ENCODE measurements around the gene OARD1. TPM values are rescaled to one million over a fixed set of nuclear protein-coding genes. Genes with fewer than 3 reads are reported as not detected.

The OARD1 gene
- polyA plus RNA-seq, 1 of the 3 experiments (the other 2 are of a cell fraction): 5.6 TPM

DNA sequence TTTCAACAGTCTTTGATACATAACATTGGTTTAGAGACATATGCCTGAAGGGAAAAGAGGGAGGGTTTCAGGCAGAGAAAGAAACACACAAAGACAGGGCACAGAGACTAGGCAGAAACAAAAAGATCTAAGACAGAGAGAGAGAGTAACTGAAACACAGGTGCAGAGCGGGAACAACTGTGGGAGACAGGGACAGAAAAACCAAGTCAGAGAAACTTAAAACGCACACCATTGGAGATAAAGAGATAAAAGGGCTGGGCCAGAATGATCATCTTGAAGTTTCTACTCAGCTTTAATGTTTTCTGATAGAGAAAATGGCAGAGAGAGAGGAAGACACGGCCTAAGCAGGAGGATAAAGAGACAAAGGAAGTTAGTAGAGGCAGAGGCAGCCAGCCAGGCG is 44.9 kb downstream of the OARD1 start:
- H3K79me2 ChIP-seq (ENCODE audit: insufficient read depth): no peaks in the 10 kb centered on the region
- no peak overlapping the region for H3K9ac ChIP-seq
- 72% methylated on average over 4 of the region's 4 CpGs for WGBS (ENCODE audit: low lambda C conversion rate)
- H3K4me3 ChIP-seq (ENCODE audit: low read depth in 2 of 2, low read length in 1 of 2): no peak overlapping the region
- H3K27ac ChIP-seq (ENCODE audit: low read depth in 2 of 2, low read length in 1 of 2): no peak overlapping the region
- POLR2A ChIA-PET: no interaction called here
- TF ChIP-seq GATA2 (CRISPR knock-in tag; IDR thresholded peaks at IDR 0.05): no peak
- TF ChIP-seq EP300 (IDR thresholded peaks at IDR 0.05; ENCODE audit: borderline replicate concordance in 1 of 2, low read depth in 1 of 2, low read length in 1 of 2): no peak
- TF ChIP-seq NFIC (IDR thresholded peaks at IDR 0.05; ENCODE audit: borderline replicate concordance): no peak
- TF ChIP-seq, protein P1, sequence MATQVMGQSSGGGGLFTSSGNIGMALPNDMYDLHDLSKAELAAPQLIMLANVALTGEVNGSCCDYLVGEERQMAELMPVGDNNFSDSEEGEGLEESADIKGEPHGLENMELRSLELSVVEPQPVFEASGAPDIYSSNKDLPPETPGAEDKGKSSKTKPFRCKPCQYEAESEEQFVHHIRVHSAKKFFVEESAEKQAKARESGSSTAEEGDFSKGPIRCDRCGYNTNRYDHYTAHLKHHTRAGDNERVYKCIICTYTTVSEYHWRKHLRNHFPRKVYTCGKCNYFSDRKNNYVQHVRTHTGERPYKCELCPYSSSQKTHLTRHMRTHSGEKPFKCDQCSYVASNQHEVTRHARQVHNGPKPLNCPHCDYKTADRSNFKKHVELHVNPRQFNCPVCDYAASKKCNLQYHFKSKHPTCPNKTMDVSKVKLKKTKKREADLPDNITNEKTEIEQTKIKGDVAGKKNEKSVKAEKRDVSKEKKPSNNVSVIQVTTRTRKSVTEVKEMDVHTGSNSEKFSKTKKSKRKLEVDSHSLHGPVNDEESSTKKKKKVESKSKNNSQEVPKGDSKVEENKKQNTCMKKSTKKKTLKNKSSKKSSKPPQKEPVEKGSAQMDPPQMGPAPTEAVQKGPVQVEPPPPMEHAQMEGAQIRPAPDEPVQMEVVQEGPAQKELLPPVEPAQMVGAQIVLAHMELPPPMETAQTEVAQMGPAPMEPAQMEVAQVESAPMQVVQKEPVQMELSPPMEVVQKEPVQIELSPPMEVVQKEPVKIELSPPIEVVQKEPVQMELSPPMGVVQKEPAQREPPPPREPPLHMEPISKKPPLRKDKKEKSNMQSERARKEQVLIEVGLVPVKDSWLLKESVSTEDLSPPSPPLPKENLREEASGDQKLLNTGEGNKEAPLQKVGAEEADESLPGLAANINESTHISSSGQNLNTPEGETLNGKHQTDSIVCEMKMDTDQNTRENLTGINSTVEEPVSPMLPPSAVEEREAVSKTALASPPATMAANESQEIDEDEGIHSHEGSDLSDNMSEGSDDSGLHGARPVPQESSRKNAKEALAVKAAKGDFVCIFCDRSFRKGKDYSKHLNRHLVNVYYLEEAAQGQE (IDR thresholded peaks at IDR 0.05; ENCODE audit: low read depth, low read length): no peak
- no peak for TF ChIP-seq JUND (IDR thresholded peaks at IDR 0.05)
- no peak for TF ChIP-seq YY1 (IDR thresholded peaks at IDR 0.05; ENCODE audit: low read depth)
- no peak for TF ChIP-seq ELF1 (IDR thresholded peaks at IDR 0.05)
- TF ChIP-seq NRF1 (IDR thresholded peaks at IDR 0.05; ENCODE audit: low read depth, low read length): no peak
- no peak for TF ChIP-seq TAF1 (IDR thresholded peaks at IDR 0.05; ENCODE audit: borderline replicate concordance, low read depth, low read length)
- no peaks in the 10 kb centered on the region for H3K9me3 ChIP-seq
- peak overlapping the region; percentile 61; the same call in 1 of the 2 replicates for H2AFZ ChIP-seq (ENCODE audit: low read depth)
- H4K20me1 ChIP-seq (ENCODE audit: insufficient read depth): no peaks in the 10 kb centered on the region
- no peaks in the 10 kb centered on the region for H3K36me3 ChIP-seq (replicated peaks in 1 of 2; ENCODE audit: control insufficient read depth in 1 of 2, insufficient read depth in 2 of 2, low read length in 1 of 2)
- DNase-seq: no peak
- H3K27me3 ChIP-seq (ENCODE audit: insufficient read depth): no peaks in the 10 kb centered on the region
- H3F3A ChIP-seq (replicated peaks; ENCODE audit: insufficient read depth): no peaks in the 10 kb centered on the region
- CTCF ChIA-PET: interaction anchor here (0.5 to 5.3 kb wide), 31 partner anchors 8 to 1657 kb away, joined by 3 to 50 read pairs (median 5); partner anchors contain the start of genes APOBEC2, TSPO2 and UNC5CL
- H3K4me2 ChIP-seq: no peak overlapping the region
- no peaks in the 10 kb centered on the region for H3K9me2 ChIP-seq
- H3K4me1 ChIP-seq (ENCODE audit: control insufficient read depth in 1 of 2, insufficient read depth in 2 of 2, low read depth in 1 of 2, low read length in 1 of 2): peaks cover 0 to 16% of the 10 kb centered on the region in 2 experiments; a peak in 2 of 4 replicates

DNA sequence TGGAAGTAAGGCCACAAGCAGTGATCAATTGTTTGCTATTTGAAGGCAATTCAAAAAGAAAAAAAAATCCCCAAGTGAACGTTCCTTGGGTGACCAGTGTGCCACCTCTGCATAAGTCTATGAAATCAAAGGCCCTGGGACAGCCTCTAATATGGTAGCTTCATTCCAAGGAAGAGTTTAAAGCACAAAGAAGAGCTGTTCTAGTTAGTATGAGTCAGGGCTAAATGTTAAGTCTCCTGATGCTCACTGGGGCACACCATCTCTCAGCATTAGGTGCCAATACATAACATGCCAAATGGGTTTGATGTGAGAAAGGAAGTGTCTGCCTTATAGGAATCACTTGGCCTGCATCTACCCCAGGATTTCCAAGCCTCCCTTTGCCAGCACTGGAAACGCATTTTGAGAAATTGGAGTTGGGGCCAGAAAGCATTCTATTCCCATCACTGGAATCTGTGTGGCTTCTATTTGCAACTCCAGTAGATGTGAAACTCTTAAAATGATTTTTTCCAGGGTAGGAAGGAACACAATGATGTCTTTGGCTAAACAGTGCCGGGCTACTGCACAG is 46.1 kb downstream of the OARD1 start:
- 78% methylated on average over 3 of the region's 3 CpGs for WGBS (ENCODE audit: low lambda C conversion rate)
- Histone ChIP-seq H2AFZ (ENCODE audit: low read depth) (no peak overlapping the region), H3K79me2 (ENCODE audit: insufficient read depth) (no peaks in the 10 kb centered on the region), H3K27ac (ENCODE audit: low read depth in 2 of 2, low read length in 1 of 2) (no peak overlapping the region), H3F3A (replicated peaks; ENCODE audit: insufficient read depth) (no peaks in the 10 kb centered on the region), H3K4me2 (no peak overlapping the region), H3K9me2 (no peaks in the 10 kb centered on the region), H4K20me1 (ENCODE audit: insufficient read depth) (no peaks in the 10 kb centered on the region), H3K9me3 (no peaks in the 10 kb centered on the region), H3K4me1 (ENCODE audit: control insufficient read depth in 1 of 2, insufficient read depth in 2 of 2, low read depth in 1 of 2, low read length in 1 of 2) (peaks cover 0 to 23% of the 10 kb centered on the region in 2 experiments; a peak in 2 of 4 replicates), H3K36me3 (replicated peaks in 1 of 2; ENCODE audit: control insufficient read depth in 1 of 2, insufficient read depth in 2 of 2, low read length in 1 of 2) (no peaks in the 10 kb centered on the region), H3K27me3 (ENCODE audit: insufficient read depth) (no peaks in the 10 kb centered on the region), H3K9ac (no peak overlapping the region), H3K4me3 (ENCODE audit: low read depth in 2 of 2, low read length in 1 of 2) (no peak overlapping the region)
- ChIA-PET CTCF (interaction anchor here (0.6 to 5.3 kb wide), 9 partner anchors 11 to 1045 kb away, joined by 3 to 50 read pairs (median 4); no protein-coding TSS in a partner anchor), POLR2A (no interaction called here)
- DNase-seq: no peak
- TF ChIP-seq RAD21 (IDR thresholded peaks at IDR 0.05; ENCODE audit: low read length): no peak
- no peak for TF ChIP-seq POLR2AphosphoS5 (IDR thresholded peaks at IDR 0.05; ENCODE audit: low read depth, low read length)
- no peak for TF ChIP-seq EP300 (IDR thresholded peaks at IDR 0.05; ENCODE audit: borderline replicate concordance in 1 of 2, low read depth in 1 of 2, low read length in 1 of 2)
- TF ChIP-seq EZH2phosphoT487 (IDR thresholded peaks at IDR 0.05; ENCODE audit: borderline replicate concordance, low read depth): no peak
- TF ChIP-seq, protein P2, sequence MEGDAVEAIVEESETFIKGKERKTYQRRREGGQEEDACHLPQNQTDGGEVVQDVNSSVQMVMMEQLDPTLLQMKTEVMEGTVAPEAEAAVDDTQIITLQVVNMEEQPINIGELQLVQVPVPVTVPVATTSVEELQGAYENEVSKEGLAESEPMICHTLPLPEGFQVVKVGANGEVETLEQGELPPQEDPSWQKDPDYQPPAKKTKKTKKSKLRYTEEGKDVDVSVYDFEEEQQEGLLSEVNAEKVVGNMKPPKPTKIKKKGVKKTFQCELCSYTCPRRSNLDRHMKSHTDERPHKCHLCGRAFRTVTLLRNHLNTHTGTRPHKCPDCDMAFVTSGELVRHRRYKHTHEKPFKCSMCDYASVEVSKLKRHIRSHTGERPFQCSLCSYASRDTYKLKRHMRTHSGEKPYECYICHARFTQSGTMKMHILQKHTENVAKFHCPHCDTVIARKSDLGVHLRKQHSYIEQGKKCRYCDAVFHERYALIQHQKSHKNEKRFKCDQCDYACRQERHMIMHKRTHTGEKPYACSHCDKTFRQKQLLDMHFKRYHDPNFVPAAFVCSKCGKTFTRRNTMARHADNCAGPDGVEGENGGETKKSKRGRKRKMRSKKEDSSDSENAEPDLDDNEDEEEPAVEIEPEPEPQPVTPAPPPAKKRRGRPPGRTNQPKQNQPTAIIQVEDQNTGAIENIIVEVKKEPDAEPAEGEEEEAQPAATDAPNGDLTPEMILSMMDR (IDR thresholded peaks at IDR 0.05): no peak
- TF ChIP-seq, protein P3, sequence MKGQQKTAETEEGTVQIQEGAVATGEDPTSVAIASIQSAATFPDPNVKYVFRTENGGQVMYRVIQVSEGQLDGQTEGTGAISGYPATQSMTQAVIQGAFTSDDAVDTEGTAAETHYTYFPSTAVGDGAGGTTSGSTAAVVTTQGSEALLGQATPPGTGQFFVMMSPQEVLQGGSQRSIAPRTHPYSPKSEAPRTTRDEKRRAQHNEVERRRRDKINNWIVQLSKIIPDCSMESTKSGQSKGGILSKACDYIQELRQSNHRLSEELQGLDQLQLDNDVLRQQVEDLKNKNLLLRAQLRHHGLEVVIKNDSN (IDR thresholded peaks at IDR 0.05; ENCODE audit: borderline replicate concordance, low read depth): no peak
- no peak for TF ChIP-seq RCOR1 (IDR thresholded peaks at IDR 0.05; ENCODE audit: low read length)
- TF ChIP-seq CHD2 (IDR thresholded peaks at IDR 0.05; ENCODE audit: low read length, partially characterized antibody): no peak
- TF ChIP-seq, protein P4, sequence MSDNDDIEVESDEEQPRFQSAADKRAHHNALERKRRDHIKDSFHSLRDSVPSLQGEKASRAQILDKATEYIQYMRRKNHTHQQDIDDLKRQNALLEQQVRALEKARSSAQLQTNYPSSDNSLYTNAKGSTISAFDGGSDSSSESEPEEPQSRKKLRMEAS (IDR thresholded peaks at IDR 0.05; ENCODE audit: low read depth): no peak
- TF ChIP-seq, protein P5, sequence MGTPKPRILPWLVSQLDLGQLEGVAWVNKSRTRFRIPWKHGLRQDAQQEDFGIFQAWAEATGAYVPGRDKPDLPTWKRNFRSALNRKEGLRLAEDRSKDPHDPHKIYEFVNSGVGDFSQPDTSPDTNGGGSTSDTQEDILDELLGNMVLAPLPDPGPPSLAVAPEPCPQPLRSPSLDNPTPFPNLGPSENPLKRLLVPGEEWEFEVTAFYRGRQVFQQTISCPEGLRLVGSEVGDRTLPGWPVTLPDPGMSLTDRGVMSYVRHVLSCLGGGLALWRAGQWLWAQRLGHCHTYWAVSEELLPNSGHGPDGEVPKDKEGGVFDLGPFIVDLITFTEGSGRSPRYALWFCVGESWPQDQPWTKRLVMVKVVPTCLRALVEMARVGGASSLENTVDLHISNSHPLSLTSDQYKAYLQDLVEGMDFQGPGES (IDR thresholded peaks at IDR 0.05; ENCODE audit: low read depth, low read length): no peak
- TF ChIP-seq NRF1 (IDR thresholded peaks at IDR 0.05; ENCODE audit: low read depth, low read length): no peak
- no peak for TF ChIP-seq NFIC (IDR thresholded peaks at IDR 0.05; ENCODE audit: borderline replicate concordance)
- no peak for TF ChIP-seq MXI1 (IDR thresholded peaks at IDR 0.05; ENCODE audit: low read depth, low read length)
